NB4 (cell line): ENCODE measurements around the gene PHACTR1.

Source experiments
- MYC ChIP-seq: IDR thresholded peaks from 2 replicates; pipeline ENCODE4 v1.6.1; 2011; ENCODE audit warnings: low read depth, low read length
- POLR2A ChIP-seq: IDR thresholded peaks from 2 replicates; pipeline ENCODE4 v1.6.1; 2011; ENCODE audit warnings: mild to moderate bottlenecking; ENCODE audit not compliant: insufficient read length; ENCODE audit errors: extremely low read depth
- TF ChIP-seq, protein P1 (sequence below): IDR thresholded peaks from one replicate; pipeline ENCODE4 v1.5.1; 2012; ENCODE audit warnings: low read depth, low read length
- TF ChIP-seq, protein P2 (sequence below): IDR thresholded peaks from 2 replicates; pipeline ENCODE4 v1.6.1; 2011; ENCODE audit warnings: low read depth, low read length

DNA sequence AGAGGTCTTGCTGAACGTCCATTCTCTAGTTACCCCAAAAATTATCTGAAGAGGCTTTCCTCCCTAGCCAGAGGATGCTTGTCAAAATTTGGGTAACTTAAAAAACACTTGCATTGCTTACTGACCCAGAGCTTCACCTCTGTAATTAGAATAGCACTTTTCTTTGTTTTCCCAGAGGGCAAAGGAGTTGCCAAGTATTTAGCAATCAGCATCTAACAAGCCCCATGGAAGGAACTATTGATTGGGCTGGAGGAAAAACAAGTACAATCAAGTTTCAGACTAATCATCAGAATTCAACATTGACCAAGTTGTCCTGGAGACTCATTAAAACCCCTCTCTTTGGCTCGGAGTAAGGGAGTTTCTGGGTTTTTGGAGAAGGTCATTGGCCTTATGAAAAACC, 385.4 kb downstream of the PHACTR1 start:
- no peak for TF ChIP-seq POLR2A
- TF ChIP-seq, protein P1, sequence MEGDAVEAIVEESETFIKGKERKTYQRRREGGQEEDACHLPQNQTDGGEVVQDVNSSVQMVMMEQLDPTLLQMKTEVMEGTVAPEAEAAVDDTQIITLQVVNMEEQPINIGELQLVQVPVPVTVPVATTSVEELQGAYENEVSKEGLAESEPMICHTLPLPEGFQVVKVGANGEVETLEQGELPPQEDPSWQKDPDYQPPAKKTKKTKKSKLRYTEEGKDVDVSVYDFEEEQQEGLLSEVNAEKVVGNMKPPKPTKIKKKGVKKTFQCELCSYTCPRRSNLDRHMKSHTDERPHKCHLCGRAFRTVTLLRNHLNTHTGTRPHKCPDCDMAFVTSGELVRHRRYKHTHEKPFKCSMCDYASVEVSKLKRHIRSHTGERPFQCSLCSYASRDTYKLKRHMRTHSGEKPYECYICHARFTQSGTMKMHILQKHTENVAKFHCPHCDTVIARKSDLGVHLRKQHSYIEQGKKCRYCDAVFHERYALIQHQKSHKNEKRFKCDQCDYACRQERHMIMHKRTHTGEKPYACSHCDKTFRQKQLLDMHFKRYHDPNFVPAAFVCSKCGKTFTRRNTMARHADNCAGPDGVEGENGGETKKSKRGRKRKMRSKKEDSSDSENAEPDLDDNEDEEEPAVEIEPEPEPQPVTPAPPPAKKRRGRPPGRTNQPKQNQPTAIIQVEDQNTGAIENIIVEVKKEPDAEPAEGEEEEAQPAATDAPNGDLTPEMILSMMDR, result no peak
- TF ChIP-seq, protein P2, sequence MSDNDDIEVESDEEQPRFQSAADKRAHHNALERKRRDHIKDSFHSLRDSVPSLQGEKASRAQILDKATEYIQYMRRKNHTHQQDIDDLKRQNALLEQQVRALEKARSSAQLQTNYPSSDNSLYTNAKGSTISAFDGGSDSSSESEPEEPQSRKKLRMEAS, result no peak
- TF ChIP-seq MYC, result no peak
